ENCODE data around the gene LHX3.

DNA sequence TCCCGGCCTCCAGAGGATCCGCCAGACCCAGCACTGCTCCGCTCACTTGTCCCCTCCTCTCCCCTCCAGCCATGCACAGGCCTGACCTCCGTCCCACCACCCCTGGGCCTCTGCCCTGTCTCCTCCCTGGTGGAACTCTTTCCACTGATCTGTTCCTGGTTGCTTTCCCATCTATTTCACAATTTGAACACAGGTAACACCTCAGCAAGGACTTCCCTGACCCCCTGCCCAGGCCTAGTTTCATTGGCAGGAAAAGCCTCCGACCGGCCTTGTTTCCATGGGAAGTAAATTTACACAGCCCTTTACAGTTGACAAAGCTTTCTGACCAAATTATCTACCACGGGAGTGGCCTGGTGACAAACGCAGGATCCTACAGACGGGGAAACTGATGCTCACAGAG, 25.8 kb upstream of the LHX3 start:
- TF ChIP-seq KDM5A (IDR thresholded peaks at IDR 0.05; ENCODE audit: low read length) (no peak), POLR2A (IDR thresholded peaks at IDR 0.05; ENCODE audit: control extremely low read depth in 1 of 2, low read depth in 2 of 2, low read length in 2 of 2) (no peak)

All from H1 (cell line).